WTC11 (cell line): ENCODE measurements around the gene MAP4K3. TPM values are rescaled to one million over a fixed set of nuclear protein-coding genes. Genes with fewer than 3 reads are reported as not detected.
"Not testable (repeated sequence)": the region's sequence is repeated elsewhere in the genome, so short reads cannot be mapped to it uniquely, and the experiment has no call there.

Experiments
- ATAC-seq: fragments of 200-7000 bp; cut with Tn5 transposase; 2 replicates; pipeline ENCODE4 v1.10.0; 2021; ENCODE audit warnings: mild to moderate bottlenecking, moderate library complexity
- CTCF ChIA-PET: fragments of 300-600 bp; sonication (Branson Sonifier 250); formaldehyde crosslinking; loops from one replicate; lab custom pipeline; 2021; ENCODE audit warnings: antibody characterized with exemption; lab: Charles Lee
- POLR2A ChIA-PET: fragments of 350-600 bp; sonication (Branson Sonifier 250); formaldehyde crosslinking; loops from one replicate; lab custom pipeline; 2021; ENCODE audit warnings: antibody characterized with exemption; lab: Charles Lee
- DNase-seq: peaks from one replicate; pipeline ENCODE4 v3.0.0; 2021; ENCODE audit warnings: low spot score
- H3K27ac Mint-ChIP-seq: 2 replicates; pipeline ENCODE4 v1.8.0; 2021; ENCODE audit warnings: mixed read lengths
- H3K27me3 Mint-ChIP-seq: 2 replicates; pipeline ENCODE4 v1.8.0; 2021; ENCODE audit warnings: low read depth, mild to moderate bottlenecking, moderate library complexity, mixed read lengths
- H3K36me3 Mint-ChIP-seq: 2 replicates; pipeline ENCODE4 v1.8.0; 2021; ENCODE audit warnings: mixed read lengths
- H3K4me1 Mint-ChIP-seq: 2 replicates; pipeline ENCODE4 v1.8.0; 2022; ENCODE audit warnings: mixed read lengths
- H3K4me3 Mint-ChIP-seq: 2 replicates; pipeline ENCODE4 v1.8.0; 2021; ENCODE audit warnings: mild to moderate bottlenecking, moderate library complexity, mixed read lengths
- H3K9me3 Mint-ChIP-seq: 2 replicates; pipeline ENCODE4 v1.8.0; 2021; ENCODE audit warnings: mixed read lengths
- CBFB ChIP-seq: sonication (generic); formaldehyde crosslinking; IDR thresholded peaks from 2 replicates; pipeline ENCODE4 v1.8.1; 2022; ENCODE audit warnings: mild to moderate bottlenecking, low read depth, missing genetic modification reagents
- ELF4 ChIP-seq: sonication (generic); formaldehyde crosslinking; IDR thresholded peaks from 2 replicates; pipeline ENCODE4 v1.8.1; 2022; ENCODE audit warnings: low read depth, mild to moderate bottlenecking, moderate library complexity, missing genetic modification reagents
- ESRRA ChIP-seq: sonication (generic); formaldehyde crosslinking; IDR thresholded peaks from 2 replicates; pipeline ENCODE4 v1.8.1; 2022; ENCODE audit warnings: mild to moderate bottlenecking, missing genetic modification reagents, borderline replicate concordance
- JUN ChIP-seq: sonication (generic); formaldehyde crosslinking; IDR thresholded peaks from 2 replicates; pipeline ENCODE4 v1.8.0; 2023; ENCODE audit warnings: mild to moderate bottlenecking, missing genetic modification reagents
- KAT7 ChIP-seq: sonication (generic); formaldehyde crosslinking; IDR thresholded peaks from 2 replicates; pipeline ENCODE4 v1.8.1; 2023; ENCODE audit warnings: missing genetic modification reagents, mild to moderate bottlenecking, borderline replicate concordance
- MXD4 ChIP-seq: fragments of 250-450 bp; sonication (Bioruptor Pico); IDR thresholded peaks from 2 replicates; pipeline ENCODE4 v1.8.0; 2021; ENCODE audit warnings: mild to moderate bottlenecking, moderate library complexity, borderline replicate concordance
- NFYB ChIP-seq: sonication (generic); formaldehyde crosslinking; conservative IDR thresholded peaks from 2 replicates; pipeline ENCODE4 v1.8.0; 2022; ENCODE audit warnings: low read depth, missing genetic modification reagents
- OVOL2 ChIP-seq: fragments of 250-450 bp; sonication (Bioruptor Pico); IDR thresholded peaks from 2 replicates; pipeline ENCODE4 v1.9.0; 2021; ENCODE audit warnings: mild to moderate bottlenecking, borderline replicate concordance
- PRRX2 ChIP-seq: fragments of 250-450 bp; sonication (Bioruptor Pico); IDR thresholded peaks from 2 replicates; pipeline ENCODE4 v1.8.0; 2021; ENCODE audit warnings: mild to moderate bottlenecking
- SMAD4 ChIP-seq: sonication (generic); formaldehyde crosslinking; IDR thresholded peaks from 2 replicates; pipeline ENCODE4 v1.8.0; 2022; ENCODE audit warnings: mild to moderate bottlenecking, missing genetic modification reagents
- ZNF232 ChIP-seq: sonication (generic); formaldehyde crosslinking; IDR thresholded peaks from 2 replicates; pipeline ENCODE4 v1.8.0; 2022; ENCODE audit warnings: mild to moderate bottlenecking, missing genetic modification reagents
- ZNF317 ChIP-seq: sonication (generic); formaldehyde crosslinking; IDR thresholded peaks from 2 replicates; pipeline ENCODE4 v1.8.1; 2023; ENCODE audit warnings: low read depth, mild to moderate bottlenecking, moderate library complexity, missing genetic modification reagents, borderline replicate concordance
- ZNF416 ChIP-seq: fragments of 250-450 bp; sonication (Bioruptor Pico); IDR thresholded peaks from 2 replicates; pipeline ENCODE4 v1.9.0; 2021; ENCODE audit warnings: mild to moderate bottlenecking, inconsistent platforms
- ZNF671 ChIP-seq: fragments of 250-450 bp; sonication (Bioruptor Pico); IDR thresholded peaks from 2 replicates; pipeline ENCODE4 v1.8.0; 2021; ENCODE audit warnings: mild to moderate bottlenecking
- total RNA-seq: library from RNA; stranded (reverse); gene quantifications from 3 replicates; pipeline ENCODE4 v1.2.3, GENCODE V29; 2021
- TF ChIP-seq, protein P1 (sequence below): sonication (generic); formaldehyde crosslinking; IDR thresholded peaks from 2 replicates; pipeline ENCODE4 v1.8.1; 2023; ENCODE audit warnings: mild to moderate bottlenecking, missing genetic modification reagents, moderate library complexity
- TF ChIP-seq, protein P2 (sequence below): fragments of 250-450 bp; sonication (Bioruptor Pico); IDR thresholded peaks from 2 replicates; pipeline ENCODE4 v1.9.0; 2021; ENCODE audit warnings: mild to moderate bottlenecking
- TF ChIP-seq, protein P3 (sequence below): sonication (generic); formaldehyde crosslinking; IDR thresholded peaks from 2 replicates; pipeline ENCODE4 v1.8.0; 2022; ENCODE audit warnings: mild to moderate bottlenecking, missing genetic modification reagents
- TF ChIP-seq, protein P4 (sequence below): fragments of 250-450 bp; sonication (Bioruptor Pico); conservative IDR thresholded peaks from 2 replicates; pipeline ENCODE4 v1.9.0; 2021; ENCODE audit warnings: mild to moderate bottlenecking
- TF ChIP-seq, protein P5 (sequence below): sonication (generic); formaldehyde crosslinking; IDR thresholded peaks from 2 replicates; pipeline ENCODE4 v1.8.1; 2022; ENCODE audit warnings: mild to moderate bottlenecking, moderate library complexity, missing genetic modification reagents
- TF ChIP-seq, protein P6 (sequence below): sonication (generic); formaldehyde crosslinking; IDR thresholded peaks from 2 replicates; pipeline ENCODE4 v1.8.1; 2023; ENCODE audit warnings: mild to moderate bottlenecking, missing genetic modification reagents, moderate library complexity

The MAP4K3 gene
- total RNA-seq, 1 experiment from 2014 or later = 73.2 TPM

DNA sequence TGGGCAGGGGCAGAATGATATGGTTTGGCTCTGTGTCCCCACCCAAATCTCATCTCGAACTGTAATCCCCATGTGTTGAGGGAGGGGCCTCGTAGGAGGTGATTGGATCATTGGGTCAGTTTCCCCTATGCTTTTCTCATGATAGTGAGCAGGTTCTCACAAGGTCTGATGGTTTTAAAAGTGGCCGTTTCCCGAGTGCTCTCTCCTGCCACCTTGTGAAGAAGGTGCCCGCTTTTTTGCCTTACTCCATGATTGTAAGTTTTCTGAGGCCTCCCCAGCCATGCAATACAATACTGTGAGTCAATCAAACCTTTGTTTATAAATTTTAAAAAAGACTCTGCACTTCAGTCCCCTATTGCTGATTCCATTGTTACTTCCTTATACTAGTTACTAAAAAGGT, 110.4 kb downstream of the MAP4K3 start (continued):
- TF ChIP-seq SMAD4 (CRISPR knock-in tag) = no peak

DNA sequence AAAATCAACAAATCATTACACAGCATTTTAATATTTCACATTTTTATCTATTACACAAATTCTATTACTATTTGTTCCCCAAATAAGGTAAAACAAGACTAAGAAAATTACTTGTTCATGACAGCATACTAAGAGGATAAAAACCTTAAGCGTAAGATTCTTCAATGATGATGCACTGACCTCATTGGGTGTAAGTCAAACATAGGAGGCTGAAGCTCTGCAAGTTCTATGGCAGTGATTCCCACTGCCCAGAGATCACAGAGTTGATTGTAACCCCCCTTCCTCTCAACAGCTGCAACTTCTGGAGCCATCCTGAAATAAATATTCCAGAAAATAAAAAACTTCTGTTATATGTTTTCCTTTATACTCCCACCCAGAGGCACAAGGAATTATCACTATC, 111.1 kb downstream of the MAP4K3 start:
- H3K9me3 Mint-ChIP-seq = no peaks in the 10 kb centered on the region
- no peak overlapping the region for H3K4me3 Mint-ChIP-seq
- no peak for TF ChIP-seq ZNF671 (CRISPR knock-in tag)
- no peak for TF ChIP-seq NFYB (CRISPR knock-in tag)
- TF ChIP-seq, protein P1, sequence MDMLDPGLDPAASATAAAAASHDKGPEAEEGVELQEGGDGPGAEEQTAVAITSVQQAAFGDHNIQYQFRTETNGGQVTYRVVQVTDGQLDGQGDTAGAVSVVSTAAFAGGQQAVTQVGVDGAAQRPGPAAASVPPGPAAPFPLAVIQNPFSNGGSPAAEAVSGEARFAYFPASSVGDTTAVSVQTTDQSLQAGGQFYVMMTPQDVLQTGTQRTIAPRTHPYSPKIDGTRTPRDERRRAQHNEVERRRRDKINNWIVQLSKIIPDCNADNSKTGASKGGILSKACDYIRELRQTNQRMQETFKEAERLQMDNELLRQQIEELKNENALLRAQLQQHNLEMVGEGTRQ (CRISPR knock-in tag) = no peak
- TF ChIP-seq CBFB (CRISPR knock-in tag) = no peak
- peaks cover 14% of the 10 kb centered on the region; the same call in 1 of the 2 replicates for H3K4me1 Mint-ChIP-seq
- ChIA-PET CTCF (no interaction called here), POLR2A (no interaction called here)
- DNase-seq (no peak), ATAC-seq (no peak)
- H3K36me3 Mint-ChIP-seq = peaks cover 24% of the 10 kb centered on the region
- no peak overlapping the region for H3K27ac Mint-ChIP-seq
- no peaks in the 10 kb centered on the region for H3K27me3 Mint-ChIP-seq

DNA sequence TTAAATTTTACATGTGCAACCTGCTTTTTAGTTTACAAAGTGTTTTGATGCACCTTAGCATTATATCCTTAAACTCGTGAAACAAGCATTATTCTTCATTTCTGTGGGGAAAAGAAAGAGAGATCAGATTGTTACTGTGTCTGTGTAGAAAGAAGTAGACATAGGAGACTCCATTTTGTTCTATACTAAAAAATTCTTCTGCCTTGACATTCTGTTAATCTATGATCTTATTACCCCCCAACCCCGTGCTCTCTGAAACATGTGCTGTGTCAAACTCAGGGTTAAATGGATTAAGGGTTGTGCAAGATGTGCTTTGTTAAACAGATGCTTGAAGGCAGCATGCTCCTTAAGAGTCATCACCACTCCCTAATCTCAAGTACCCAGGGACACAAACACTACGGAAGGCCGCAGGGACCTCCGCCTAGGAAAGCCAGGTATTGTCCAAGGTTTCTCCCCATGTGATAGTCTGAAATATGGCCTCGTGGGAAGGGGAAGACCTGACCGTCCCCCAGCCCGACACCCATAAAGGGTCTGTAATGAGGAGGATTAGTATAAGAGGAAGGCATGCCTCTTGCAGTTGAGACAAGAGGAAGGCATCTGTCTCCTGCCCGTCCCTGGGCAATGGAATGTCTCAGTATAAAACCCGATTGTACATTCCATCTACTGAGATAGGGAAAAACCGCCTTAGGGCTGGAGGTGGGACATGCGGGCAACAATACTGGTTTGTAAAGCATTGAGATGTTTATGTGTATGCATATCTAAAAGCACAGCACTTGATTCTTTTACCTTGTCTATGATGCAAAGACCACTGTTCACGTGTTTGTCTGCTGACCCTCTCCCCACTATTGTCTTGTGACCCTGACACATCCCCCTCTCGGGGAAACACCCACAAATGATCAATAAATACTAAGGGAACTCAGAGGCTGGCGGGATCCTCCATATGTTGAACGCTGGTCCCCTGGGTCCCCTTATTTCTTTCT, 115.7 kb downstream of the MAP4K3 start:
- H3K4me3 Mint-ChIP-seq, ATAC-seq, CTCF ChIA-PET, H3K36me3 Mint-ChIP-seq, DNase-seq, H3K9me3 Mint-ChIP-seq, H3K27ac Mint-ChIP-seq, H3K27me3 Mint-ChIP-seq, H3K4me1 Mint-ChIP-seq, POLR2A ChIA-PET: not testable (repeated sequence)

DNA sequence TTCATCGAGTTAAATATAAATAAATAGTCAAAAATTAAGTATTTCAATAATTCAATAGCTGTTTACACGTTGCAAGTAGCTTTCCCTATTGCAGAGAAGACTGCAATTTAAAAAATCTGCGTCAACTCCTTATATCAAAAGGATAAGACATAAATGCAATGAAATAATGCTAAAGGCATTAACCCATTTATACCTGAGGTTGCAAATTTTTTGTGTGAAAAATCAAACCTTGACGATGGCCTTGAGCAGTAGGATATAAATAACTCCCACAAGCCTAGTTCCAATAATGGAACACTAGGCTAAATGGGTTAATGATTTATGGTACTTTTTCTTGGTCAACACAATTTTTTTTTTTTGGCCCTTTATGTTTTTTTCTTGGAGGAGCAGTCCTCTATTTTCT, 116.9 kb downstream of the MAP4K3 start:
- H3K9me3 Mint-ChIP-seq = no peaks in the 10 kb centered on the region
- H3K27me3 Mint-ChIP-seq = no peaks in the 10 kb centered on the region
- POLR2A ChIA-PET = no interaction called here
- H3K4me3 Mint-ChIP-seq = no peak overlapping the region
- CTCF ChIA-PET = no interaction called here
- H3K4me1 Mint-ChIP-seq = peaks cover 10% of the 10 kb centered on the region
- no peak for DNase-seq
- H3K36me3 Mint-ChIP-seq = peaks cover 3% of the 10 kb centered on the region
- no peak for ATAC-seq
- 0 out of 2 replicates have a peak overlapping the region, but pooled peaks have one; percentile 52 for H3K27ac Mint-ChIP-seq
- TF ChIP-seq, protein P2, sequence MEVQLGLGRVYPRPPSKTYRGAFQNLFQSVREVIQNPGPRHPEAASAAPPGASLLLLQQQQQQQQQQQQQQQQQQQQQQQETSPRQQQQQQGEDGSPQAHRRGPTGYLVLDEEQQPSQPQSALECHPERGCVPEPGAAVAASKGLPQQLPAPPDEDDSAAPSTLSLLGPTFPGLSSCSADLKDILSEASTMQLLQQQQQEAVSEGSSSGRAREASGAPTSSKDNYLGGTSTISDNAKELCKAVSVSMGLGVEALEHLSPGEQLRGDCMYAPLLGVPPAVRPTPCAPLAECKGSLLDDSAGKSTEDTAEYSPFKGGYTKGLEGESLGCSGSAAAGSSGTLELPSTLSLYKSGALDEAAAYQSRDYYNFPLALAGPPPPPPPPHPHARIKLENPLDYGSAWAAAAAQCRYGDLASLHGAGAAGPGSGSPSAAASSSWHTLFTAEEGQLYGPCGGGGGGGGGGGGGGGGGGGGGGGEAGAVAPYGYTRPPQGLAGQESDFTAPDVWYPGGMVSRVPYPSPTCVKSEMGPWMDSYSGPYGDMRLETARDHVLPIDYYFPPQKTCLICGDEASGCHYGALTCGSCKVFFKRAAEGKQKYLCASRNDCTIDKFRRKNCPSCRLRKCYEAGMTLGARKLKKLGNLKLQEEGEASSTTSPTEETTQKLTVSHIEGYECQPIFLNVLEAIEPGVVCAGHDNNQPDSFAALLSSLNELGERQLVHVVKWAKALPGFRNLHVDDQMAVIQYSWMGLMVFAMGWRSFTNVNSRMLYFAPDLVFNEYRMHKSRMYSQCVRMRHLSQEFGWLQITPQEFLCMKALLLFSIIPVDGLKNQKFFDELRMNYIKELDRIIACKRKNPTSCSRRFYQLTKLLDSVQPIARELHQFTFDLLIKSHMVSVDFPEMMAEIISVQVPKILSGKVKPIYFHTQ (CRISPR knock-in tag) = no peak
- TF ChIP-seq ZNF317 (CRISPR knock-in tag) = no peak
- TF ChIP-seq, protein P3, sequence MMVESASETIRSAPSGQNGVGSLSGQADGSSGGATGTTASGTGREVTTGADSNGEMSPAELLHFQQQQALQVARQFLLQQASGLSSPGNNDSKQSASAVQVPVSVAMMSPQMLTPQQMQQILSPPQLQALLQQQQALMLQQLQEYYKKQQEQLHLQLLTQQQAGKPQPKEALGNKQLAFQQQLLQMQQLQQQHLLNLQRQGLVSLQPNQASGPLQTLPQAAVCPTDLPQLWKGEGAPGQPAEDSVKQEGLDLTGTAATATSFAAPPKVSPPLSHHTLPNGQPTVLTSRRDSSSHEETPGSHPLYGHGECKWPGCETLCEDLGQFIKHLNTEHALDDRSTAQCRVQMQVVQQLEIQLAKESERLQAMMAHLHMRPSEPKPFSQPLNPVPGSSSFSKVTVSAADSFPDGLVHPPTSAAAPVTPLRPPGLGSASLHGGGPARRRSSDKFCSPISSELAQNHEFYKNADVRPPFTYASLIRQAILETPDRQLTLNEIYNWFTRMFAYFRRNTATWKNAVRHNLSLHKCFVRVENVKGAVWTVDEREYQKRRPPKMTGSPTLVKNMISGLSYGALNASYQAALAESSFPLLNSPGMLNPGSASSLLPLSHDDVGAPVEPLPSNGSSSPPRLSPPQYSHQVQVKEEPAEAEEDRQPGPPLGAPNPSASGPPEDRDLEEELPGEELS (CRISPR knock-in tag) = no peak
- TF ChIP-seq OVOL2 (CRISPR knock-in tag) = no peak
- no peak for TF ChIP-seq ELF4
- TF ChIP-seq PRRX2 = no peak
- TF ChIP-seq, protein P4, sequence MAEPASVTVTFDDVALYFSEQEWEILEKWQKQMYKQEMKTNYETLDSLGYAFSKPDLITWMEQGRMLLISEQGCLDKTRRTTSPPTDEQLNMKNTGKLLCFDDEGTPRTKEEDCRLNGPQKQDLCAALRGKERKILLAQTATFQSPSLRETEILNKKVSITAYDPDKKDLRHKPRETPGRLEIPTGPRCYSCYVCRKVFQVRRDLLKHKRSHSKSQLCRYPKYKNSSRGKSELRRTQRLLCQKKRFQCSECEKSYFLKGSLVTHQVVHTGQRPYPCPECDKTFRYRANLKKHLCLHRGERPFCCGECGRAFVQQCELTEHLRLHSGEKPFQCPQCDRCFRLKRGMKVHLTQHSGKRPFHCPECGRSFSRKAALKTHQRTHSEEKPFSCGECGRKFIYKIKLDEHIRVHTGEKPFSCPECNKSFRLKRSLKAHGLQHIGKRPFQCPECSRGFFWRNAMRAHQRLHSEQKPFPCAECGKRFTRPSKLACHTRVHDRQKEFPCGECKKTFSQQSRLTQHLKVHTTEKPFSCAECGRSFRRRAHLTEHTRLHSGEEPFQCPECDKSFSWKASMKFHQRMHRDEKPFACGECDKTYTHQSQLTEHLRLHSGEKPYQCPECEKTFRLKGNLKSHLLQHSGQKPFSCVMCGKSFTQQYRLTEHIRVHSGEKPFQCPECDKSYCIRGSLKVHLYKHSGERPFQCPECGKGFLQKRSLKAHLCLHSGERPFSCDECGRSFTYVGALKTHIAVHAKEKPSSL (CRISPR knock-in tag) = no peak
- no peak for TF ChIP-seq MXD4 (CRISPR knock-in tag)
- no peak for TF ChIP-seq KAT7 (CRISPR knock-in tag)
- TF ChIP-seq, protein P5, sequence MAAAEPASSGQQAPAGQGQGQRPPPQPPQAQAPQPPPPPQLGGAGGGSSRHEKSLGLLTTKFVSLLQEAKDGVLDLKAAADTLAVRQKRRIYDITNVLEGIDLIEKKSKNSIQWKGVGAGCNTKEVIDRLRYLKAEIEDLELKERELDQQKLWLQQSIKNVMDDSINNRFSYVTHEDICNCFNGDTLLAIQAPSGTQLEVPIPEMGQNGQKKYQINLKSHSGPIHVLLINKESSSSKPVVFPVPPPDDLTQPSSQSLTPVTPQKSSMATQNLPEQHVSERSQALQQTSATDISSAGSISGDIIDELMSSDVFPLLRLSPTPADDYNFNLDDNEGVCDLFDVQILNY (CRISPR knock-in tag) = no peak
- TF ChIP-seq, protein P6, sequence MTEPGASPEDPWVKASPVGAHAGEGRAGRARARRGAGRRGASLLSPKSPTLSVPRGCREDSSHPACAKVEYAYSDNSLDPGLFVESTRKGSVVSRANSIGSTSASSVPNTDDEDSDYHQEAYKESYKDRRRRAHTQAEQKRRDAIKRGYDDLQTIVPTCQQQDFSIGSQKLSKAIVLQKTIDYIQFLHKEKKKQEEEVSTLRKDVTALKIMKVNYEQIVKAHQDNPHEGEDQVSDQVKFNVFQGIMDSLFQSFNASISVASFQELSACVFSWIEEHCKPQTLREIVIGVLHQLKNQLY (CRISPR knock-in tag) = no peak
- no peak for TF ChIP-seq SMAD4 (CRISPR knock-in tag)
- no peak for TF ChIP-seq ZNF232
- no peak for TF ChIP-seq JUN
- no peak for TF ChIP-seq ZNF416 (CRISPR knock-in tag)
- no peak for TF ChIP-seq CBFB (CRISPR knock-in tag)
- TF ChIP-seq ESRRA (CRISPR knock-in tag) = no peak
